ES-I3 (cell line): Measurements from ENCODE around the gene NEK4.

ENCODE experiments used
- H3K36me3 ChIP-seq: 2 replicates; pipeline ENCODE4 v1.6.1; 2013; ENCODE audit warnings: mild to moderate bottlenecking, low read length, control low read depth, moderate library complexity; ENCODE audit not compliant: insufficient read depth
- H3K4me1 ChIP-seq: 2 replicates; pipeline ENCODE4 v1.6.1; 2013; ENCODE audit warnings: mild to moderate bottlenecking, control low read depth, low read length; ENCODE audit not compliant: insufficient read depth
- H3K9ac ChIP-seq: 2 replicates; pipeline ENCODE4 v1.6.1; 2013; ENCODE audit warnings: low read depth, mild to moderate bottlenecking, low read length, moderate library complexity
- H3K9me3 ChIP-seq: 2 replicates; pipeline ENCODE4 v1.6.1; 2013; ENCODE audit warnings: mild to moderate bottlenecking, low read length, moderate library complexity; ENCODE audit not compliant: control insufficient read depth, insufficient read depth

The NEK4 gene

GRCh38 chr3:52695798-52696671 is 74.7 kb downstream of the NEK4 start:
- H3K4me1 ChIP-seq: no peaks in the 10 kb centered on the region
- no peak overlapping the region for H3K9ac ChIP-seq
- peaks cover 25% of the 10 kb centered on the region for H3K36me3 ChIP-seq
- no peaks in the 10 kb centered on the region for H3K9me3 ChIP-seq

DNA sequence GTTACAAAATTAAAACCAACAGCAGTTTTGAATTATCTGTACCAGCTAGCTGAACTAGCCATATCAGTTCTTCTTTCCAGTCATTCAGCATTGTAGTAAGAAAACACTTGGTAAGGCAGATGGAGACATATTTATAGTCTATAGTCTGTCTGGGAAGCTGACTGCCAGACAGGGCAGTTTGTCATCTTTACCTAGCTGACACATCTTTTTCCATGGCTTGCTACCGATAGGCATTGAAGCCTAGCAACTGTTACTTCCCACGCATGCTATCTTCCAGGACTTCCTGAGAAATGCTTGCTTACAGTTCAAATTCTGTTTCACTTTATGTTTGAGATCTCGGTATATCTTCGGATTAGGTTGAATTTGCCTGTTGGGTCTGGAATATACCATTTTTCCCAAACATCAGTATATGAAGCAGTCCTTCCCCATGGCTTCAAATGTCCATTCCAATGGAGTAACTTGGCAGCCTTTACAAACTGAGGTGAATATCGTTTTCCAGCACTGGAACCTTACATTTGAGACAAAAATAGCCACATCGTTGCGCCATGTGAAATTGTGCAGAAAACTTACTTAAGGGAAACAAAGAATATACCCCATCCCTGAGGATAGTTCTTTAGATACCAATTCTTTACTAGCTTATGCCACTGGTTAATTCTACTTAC is 76.1 kb downstream of the NEK4 start:
- H3K9ac ChIP-seq: no peak overlapping the region
- no peaks in the 10 kb centered on the region for H3K4me1 ChIP-seq
- no peaks in the 10 kb centered on the region for H3K9me3 ChIP-seq
- H3K36me3 ChIP-seq: peaks cover 36% of the 10 kb centered on the region

DNA sequence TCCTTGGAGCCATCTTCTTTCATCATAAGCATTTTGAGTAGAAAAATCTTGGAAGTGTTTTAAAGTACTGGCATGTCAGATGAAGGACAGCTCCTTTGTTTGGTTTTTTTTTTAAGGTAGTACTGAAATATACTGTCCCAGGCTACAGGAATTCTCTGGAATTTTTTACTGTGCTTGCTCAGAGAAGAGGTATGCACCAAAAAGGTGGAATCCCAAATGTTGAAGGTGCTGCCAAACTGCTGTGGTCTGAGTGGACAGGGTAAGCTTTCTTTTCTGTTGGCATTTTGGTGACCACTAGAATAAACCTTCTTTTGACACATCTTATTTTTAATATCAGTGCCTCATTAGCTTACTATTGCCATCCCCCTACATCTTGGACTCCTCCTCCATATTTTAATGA is 77.7 kb downstream of the NEK4 start:
- Histone ChIP-seq H3K36me3 (peaks cover 52% of the 10 kb centered on the region), H3K9me3 (no peaks in the 10 kb centered on the region), H3K9ac (no peak overlapping the region), H3K4me1 (no peaks in the 10 kb centered on the region)

GRCh38 chr3:52690560-52690959 is 80.2 kb downstream of the NEK4 start:
- H3K9me3 ChIP-seq: no peaks in the 10 kb centered on the region
- H3K9ac ChIP-seq: no peak overlapping the region
- peaks cover 62% of the 10 kb centered on the region for H3K36me3 ChIP-seq
- no peaks in the 10 kb centered on the region for H3K4me1 ChIP-seq

DNA sequence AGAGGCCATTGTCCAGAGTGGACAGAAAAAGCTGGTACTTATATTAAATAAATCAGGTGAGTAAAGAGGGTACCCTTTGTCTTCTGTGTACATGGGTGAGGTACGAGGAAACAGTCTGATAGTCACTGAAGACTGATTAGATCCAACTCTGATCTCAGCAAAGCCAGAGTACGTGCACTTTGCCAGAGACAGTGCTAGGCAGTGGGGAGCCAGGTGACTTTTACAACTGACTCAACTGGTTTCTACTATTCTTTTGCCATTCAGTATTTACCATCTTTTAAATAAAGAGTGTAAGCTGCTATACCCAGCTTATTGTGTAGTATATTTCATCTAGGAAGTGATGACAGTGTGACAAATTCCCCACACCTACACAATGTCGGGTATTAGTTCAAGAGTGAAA is 81.6 kb downstream of the NEK4 start:
- H3K9me3 ChIP-seq: no peaks in the 10 kb centered on the region
- no peak overlapping the region for H3K9ac ChIP-seq
- peaks cover 50% of the 10 kb centered on the region for H3K36me3 ChIP-seq
- H3K4me1 ChIP-seq: peaks cover 3% of the 10 kb centered on the region; the same call in 1 of the 2 replicates

DNA sequence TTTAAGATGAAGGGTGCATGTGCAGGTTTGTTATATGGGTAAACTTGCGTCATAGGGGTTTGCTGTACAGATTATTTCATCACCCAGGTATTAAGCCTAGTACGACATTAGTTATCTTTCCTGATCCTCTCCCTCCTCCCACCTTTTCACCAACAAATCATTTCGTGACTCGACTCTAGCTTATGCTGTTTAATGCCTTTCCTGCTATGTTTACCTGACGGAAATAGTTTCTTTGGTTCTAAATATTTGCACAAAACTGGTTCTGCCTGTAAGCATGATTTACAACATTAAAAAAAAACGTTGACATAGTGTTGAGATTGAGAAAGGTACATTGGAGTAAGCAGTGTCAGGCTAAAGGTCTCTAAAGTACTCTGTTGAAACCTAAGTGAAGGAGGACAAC is 82.5 kb downstream of the NEK4 start:
- H3K9me3 ChIP-seq: no peaks in the 10 kb centered on the region
- no peak overlapping the region for H3K9ac ChIP-seq
- peaks cover 48% of the 10 kb centered on the region for H3K36me3 ChIP-seq
- H3K4me1 ChIP-seq: peaks cover 3% of the 10 kb centered on the region; the same call in 1 of the 2 replicates

GRCh38 chr3:52685709-52686691 is 84.7 kb downstream of the NEK4 start, which contains the start of the genes GNL3 and PBRM1:
Gene GNL3 (plus strand): TSS chr3:52686032. CDS start chr3:52686093, 61 bp downstream.
Gene PBRM1 (minus strand): TSS chr3:52685913.
- H3K4me1 ChIP-seq: peaks cover 14% of the 10 kb centered on the region

GRCh38 chr3:52685285-52685708 is 85.4 kb downstream of the NEK4 start:
- Histone ChIP-seq H3K36me3 (peaks cover 30% of the 10 kb centered on the region), H3K4me1 (peaks cover 14% of the 10 kb centered on the region), H3K9ac (peak overlapping the region; percentile 90), H3K9me3 (no peaks in the 10 kb centered on the region)

More at GRCh38 chr3:52685709-52686691, 84.7 kb downstream of the NEK4 start, which contains the start of the genes GNL3 and PBRM1:
- Histone ChIP-seq H3K9me3 (no peaks in the 10 kb centered on the region), H3K36me3 (peaks cover 36% of the 10 kb centered on the region), H3K9ac (peak within 1 kb of the TSS; percentile 90)

- Histone ChIP-seq H3K9ac (no peak overlapping the region), H3K36me3 (peaks cover 25% of the 10 kb centered on the region), H3K9me3 (no peaks in the 10 kb centered on the region), H3K4me1 (peaks cover 14% of the 10 kb centered on the region)
Observed at GRCh38 chr3:52684184-52684583, 86.6 kb downstream of the NEK4 start.

DNA sequence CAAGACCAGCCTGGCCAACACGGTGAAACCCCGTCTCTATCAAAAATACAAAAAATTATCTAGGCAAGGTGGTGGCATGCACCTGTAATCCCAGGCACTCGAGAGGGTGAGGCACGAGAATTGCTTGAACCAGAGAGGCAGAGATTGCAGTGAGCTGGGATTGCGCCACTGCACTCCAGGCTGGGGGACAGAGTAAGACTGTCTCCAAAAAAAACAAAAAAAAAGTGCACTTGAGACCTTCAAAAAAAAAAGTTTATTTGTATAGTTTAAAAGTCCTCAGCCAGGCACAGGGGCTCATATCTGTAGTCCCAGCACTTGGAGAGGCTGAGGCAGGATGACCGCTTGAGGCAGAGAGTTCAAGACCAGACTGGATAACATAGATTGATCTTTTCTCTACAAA is 87.1 kb downstream of the NEK4 start:
- Histone ChIP-seq H3K4me1 (peaks cover 14% of the 10 kb centered on the region), H3K9ac (no peak overlapping the region), H3K9me3 (no peaks in the 10 kb centered on the region), H3K36me3 (peaks cover 19% of the 10 kb centered on the region)

GRCh38 chr3:52682016-52682415 is 88.7 kb downstream of the NEK4 start:
- Histone ChIP-seq H3K4me1 (peaks cover 14% of the 10 kb centered on the region), H3K9me3 (no peaks in the 10 kb centered on the region), H3K9ac (no peak overlapping the region), H3K36me3 (peaks cover 4% of the 10 kb centered on the region)

- Histone ChIP-seq H3K4me1 (peaks cover 14% of the 10 kb centered on the region), H3K9ac (no peak overlapping the region), H3K9me3 (no peaks in the 10 kb centered on the region), H3K36me3 (peaks cover 7% of the 10 kb centered on the region)
Observed at GRCh38 chr3:52681596-52681995, 89.1 kb downstream of the NEK4 start.

GRCh38 chr3:52679811-52680210 is 90.9 kb downstream of the NEK4 start:
- H3K9me3 ChIP-seq: no peaks in the 10 kb centered on the region
- peaks cover 15% of the 10 kb centered on the region for H3K36me3 ChIP-seq
- no peak overlapping the region for H3K9ac ChIP-seq
- H3K4me1 ChIP-seq: peaks cover 14% of the 10 kb centered on the region

GRCh38 chr3:52679199-52679538 is 91.6 kb downstream of the NEK4 start:
- H3K36me3 ChIP-seq: peaks cover 15% of the 10 kb centered on the region
- H3K9me3 ChIP-seq: no peaks in the 10 kb centered on the region
- no peak overlapping the region for H3K9ac ChIP-seq
- peaks cover 10% of the 10 kb centered on the region for H3K4me1 ChIP-seq
